ENCODE results near the gene PNPO.

DNA sequence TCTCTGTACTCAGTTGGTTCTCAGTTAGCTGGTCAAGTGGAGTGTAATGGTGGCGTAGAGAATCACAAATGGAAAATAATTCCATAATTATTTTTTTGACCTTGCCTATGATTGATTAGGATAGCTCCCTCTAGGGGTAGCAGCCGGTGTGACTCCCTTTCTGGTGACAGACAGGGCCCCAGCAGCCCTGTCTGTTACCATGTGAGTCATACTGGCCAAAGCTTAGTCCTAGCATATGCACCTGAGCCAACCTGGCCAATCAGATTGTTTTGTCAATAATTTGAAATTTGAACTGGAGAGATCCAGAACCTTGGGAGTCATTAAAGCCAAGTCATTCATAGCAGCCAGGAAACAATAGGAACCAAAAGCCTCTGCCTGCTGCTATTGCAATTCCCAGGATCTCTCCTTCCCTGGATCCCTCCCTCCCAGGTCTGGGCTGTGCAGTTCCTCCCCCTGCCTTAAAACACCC lies 5.6 kb downstream of the PNPO start:
- TF ChIP-seq POLR2A (IDR thresholded peaks at IDR 0.05) (no peak), POLR2AphosphoS5 (IDR thresholded peaks at IDR 0.05) (peak in 1 of 3 donors; percentile 20), EP300 (IDR thresholded peaks at IDR 0.05) (no peak)
- TF ChIP-seq, protein P1, sequence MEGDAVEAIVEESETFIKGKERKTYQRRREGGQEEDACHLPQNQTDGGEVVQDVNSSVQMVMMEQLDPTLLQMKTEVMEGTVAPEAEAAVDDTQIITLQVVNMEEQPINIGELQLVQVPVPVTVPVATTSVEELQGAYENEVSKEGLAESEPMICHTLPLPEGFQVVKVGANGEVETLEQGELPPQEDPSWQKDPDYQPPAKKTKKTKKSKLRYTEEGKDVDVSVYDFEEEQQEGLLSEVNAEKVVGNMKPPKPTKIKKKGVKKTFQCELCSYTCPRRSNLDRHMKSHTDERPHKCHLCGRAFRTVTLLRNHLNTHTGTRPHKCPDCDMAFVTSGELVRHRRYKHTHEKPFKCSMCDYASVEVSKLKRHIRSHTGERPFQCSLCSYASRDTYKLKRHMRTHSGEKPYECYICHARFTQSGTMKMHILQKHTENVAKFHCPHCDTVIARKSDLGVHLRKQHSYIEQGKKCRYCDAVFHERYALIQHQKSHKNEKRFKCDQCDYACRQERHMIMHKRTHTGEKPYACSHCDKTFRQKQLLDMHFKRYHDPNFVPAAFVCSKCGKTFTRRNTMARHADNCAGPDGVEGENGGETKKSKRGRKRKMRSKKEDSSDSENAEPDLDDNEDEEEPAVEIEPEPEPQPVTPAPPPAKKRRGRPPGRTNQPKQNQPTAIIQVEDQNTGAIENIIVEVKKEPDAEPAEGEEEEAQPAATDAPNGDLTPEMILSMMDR (IDR thresholded peaks at IDR 0.05) = peak; percentile 65 to 85
